HG03378 (cell line): ENCODE data around the gene CABLES1.
"Not testable (repeated sequence)": the region's sequence is repeated elsewhere in the genome, so short reads cannot be mapped to it uniquely, and the experiment has no call there.

Experiments
- ATAC-seq: cut with Tn5 transposase; IDR thresholded peaks from one replicate; pipeline ENCODE4 v1.9.1; 2021; ENCODE audit warnings: mild to moderate bottlenecking, moderate library complexity; ENCODE audit not compliant: unreplicated experiment

Gene CABLES1

DNA sequence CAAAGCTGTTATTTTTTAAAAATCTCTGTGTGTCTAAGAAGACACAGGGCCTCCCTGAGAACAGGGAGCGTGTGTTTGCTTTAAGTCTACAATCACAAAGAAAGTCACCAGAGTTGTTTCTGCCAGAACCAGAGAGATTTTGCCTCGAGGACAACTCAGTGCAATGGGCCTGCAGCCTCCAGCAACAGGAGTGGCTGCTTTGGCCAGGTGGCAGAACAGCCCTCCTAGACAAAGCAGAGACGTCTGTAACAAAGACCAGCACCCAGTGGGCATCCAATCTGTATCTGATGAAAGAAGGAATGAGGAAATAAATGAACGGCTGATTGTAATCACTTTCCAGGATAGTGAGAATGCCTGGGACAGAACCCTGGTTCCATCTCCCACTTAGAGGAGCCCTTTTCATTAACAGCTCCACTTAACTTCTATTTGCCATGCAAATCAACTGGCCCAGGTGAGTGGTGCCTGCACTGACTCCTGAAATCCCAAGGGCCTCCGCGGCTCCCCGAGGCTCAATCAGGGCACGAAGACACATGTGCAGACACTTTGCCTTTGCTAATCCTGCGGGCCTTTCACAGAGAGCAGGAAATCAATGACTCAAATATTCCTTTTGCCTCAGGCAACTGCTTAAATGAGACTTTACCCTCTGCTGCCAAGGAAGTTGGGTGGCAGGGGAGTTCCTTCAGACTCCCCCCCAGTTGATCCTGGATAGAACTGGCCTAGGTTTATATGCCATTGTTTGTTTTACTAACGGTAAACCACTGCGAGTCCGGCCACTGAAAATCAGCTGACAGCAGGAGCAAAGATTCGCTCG is 146.5 kb downstream of the CABLES1 start:
- no peak for ATAC-seq

DNA sequence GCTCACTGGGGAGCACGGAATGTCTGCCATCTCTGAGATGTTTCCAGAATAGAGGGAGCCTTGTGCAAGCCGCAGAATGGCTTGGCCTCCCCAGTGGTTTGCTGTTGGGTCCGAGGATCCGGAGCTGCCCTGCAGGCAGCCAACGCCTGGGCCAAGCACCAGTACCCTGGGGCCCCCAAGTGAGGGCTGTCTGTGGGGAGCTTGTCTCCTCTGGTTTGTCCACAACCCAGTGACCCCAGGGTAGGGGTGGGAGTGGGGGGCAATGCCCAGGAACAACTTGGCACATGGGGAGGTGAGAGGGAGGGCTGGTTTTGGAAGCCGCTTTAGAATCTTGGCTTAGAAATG is 147.1 kb downstream of the CABLES1 start:
- no peak for ATAC-seq

DNA sequence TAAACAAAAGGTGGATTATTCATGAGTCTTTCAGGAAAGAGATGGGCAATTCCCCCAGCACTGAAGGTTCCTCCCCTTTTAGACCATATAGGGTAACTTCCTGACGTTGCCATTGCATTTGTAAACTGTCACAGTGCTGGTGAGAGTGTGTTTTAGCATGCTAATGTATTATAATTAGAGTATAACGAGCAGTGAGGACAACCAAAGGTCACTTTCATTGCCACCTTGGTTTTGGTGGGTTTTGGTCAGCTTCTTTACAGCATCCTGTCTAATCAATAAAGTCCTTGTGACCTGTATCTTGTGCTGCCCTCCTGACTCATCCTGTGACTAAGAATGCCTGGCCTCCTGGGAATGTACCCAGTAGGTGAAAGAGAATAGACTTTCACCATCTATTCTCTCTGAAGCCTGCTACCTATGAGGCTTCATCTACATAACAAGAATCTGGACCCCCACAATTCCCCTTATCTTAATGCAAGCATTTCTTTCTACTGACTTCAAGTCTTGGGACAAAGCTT is 148.7 kb downstream of the CABLES1 start:
- ATAC-seq = peak; percentile 98

DNA sequence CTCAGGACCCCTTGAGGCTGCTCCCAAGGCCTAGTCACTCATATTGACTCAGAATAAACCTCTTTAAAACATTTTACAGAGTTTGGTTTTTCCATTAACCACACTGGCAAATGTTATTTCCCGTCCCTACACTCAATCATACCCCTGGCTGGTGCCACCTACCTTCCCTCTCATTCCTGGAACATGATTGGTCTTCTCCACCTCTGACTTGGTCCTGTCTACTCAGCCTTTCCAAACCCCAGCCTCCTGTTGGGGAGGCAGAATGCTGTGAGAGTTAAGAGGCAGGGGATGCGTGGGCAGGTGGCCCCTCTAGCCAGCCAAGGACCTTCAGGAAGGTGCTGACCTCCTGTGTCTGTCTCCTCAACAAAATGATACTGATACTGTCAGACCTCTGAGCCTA is 149.3 kb downstream of the CABLES1 start:
- ATAC-seq = no peak

DNA sequence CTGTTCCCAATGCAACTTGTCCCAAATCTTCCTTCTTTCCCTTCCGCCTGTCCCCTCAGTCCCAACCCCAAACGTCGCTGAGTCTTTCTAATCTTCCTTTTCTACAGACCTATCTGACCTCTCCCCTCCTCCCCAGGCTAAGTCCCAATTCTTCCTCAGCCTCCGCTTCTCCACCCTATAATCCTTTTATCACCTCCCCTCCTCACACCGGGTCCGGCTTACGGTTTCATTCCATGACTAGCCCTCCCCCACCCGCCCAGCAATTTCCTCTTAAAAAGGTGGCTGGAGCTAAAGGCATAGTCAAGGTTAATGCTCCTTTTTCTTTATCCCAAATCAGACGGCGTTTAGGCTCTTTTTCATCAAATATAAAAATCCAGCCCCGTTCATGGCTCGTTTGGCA is 150.3 kb downstream of the CABLES1 start:
- ATAC-seq = not testable (repeated sequence)

DNA sequence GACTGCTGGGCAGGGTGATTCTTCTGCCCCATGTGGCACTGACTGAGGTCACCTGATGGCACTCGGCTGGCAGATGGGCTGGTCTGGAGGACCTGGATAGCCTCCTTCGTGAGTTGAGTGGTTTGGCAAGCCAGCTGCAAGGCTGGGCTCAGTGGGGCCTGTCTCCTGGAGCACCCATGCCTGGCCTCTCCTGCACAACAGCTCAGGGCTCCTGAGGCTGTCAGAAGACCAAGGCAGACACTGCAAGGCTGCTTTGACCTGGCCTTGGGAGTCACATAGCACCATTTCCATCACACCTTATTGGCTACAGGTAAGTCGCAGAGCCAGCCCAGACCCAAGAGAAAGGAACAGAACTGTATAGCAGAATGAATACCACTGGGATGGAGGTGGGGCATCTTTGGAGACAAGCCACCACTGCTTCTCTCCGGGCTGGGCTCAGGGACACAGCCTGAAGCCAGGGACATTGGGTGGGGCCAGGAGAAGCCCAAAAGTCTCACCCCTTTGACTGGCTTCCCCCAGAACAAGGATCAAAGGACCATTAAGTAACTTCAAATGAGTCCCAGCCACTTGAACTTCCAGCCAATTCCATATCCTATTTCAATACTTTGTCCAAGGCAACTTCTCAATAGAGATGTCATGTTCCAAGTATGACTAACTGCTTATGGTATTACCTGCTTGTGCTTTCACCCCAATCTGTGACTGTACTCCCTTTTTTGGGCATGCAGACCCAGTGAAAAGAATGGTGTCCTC is 156.3 kb downstream of the CABLES1 start:
- ATAC-seq = no peak

DNA sequence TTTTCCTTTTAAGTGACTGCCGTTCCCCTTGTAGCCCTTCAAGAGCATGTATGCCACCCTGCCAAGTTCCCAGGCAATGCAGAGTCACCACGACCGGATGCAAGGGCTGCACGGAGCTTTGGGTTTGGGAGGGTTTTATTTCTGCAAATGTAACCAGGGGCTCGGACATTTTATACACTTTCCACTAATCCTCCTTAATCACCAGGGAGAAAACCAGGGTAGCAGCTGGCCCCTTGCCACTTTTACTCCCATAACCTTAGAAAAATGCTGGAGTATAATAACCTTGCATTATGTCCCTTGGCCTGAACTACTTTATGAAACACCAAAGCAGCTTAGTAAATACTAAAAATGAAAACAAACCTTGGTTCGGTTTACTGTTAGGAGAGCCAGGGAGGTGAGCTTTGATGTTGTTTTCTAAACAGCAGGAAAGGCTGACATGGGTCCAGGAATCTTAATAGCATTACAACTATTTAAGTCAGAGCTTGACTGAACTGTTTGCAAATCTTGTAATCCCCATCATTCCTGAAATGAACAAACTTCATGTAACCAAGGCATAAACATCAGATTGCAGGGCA is 165.0 kb downstream of the CABLES1 start:
- no peak for ATAC-seq

DNA sequence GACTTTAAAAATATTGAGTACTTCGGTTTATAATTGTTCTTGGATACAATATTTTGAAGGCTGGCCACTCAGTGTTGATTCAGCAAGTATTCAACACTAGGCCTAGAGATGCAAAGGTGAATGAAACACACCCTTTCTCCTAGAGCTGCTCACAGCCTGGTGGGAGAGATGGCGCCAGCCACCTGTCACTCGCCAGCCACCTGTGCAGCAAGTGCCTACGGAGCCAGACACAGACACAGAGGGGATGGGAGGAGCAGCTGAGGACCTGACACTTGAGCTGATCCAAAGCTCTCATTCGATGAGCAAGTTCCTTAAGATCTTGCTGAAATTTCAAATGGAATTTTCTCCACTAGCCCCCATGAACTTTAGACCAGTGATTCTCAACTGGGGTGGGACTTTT is 166.7 kb downstream of the CABLES1 start:
- no peak for ATAC-seq

DNA sequence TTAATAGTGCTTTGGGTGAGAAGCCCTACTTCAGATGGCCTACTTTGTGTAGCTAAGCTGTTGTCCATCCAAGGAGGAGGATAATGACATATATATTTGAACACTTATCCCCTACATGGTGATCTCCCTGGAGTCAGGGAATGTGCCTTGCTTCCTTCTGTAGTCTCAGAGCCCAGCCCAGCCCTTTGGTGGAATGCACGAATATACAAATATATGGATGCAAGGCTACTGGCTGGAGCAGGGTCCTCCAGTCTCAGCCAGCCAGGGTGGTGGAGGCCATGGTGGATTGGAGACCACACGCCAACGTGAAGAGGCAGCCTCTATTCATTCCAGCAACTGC is 167.2 kb downstream of the CABLES1 start:
- ATAC-seq = no peak

DNA sequence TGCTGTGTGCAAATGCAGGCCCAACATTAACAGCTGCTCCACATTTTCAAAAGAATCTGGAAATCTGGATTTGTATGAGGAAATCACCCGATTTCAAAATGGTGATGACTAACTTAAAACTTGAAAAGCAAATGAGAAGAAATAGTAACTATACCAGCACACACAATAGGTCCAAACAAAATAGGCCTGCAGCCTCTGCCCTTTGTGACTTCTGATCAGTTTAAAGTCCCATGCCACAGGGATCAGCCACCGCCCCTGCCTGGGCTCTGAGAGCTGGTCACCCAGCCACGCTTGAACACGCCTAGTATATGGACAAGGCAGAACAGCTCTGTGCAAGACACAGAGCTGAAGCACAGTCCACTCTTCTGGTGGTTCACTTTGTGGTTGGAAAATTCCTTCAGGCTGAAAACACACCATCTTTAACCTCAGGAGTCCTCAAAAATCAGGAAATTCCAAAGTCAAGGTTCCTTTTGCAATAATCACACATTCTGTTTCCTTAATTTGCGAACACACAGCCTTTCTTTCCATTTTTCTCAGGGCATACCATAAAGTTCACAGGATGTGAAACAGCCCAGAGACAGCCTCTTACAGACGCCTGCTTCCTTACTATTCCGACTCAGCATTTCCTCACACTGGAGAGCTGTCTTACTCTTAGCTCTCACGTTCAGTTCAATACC is 167.7 kb downstream of the CABLES1 start:
- ATAC-seq = no peak

DNA sequence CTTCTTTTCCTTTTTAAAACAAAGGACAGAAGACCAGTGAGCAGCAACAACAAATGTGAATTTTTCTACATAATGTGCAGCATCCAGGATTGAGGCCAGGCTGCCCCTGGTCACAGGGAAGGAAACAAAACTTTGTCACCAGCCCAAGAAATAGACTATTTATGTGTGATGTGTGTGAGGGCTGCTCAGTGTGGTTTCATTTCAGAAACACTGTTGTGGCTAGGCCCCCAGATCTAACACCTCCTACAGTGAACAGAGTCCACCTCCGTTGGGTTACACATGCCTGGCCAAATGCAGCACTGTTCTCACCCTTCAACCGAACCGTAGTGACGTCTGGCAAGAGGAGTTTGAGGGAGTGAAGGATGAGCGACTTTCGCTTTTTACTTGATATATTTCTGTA is 171.5 kb downstream of the CABLES1 start:
- ATAC-seq = peak; percentile 89

DNA sequence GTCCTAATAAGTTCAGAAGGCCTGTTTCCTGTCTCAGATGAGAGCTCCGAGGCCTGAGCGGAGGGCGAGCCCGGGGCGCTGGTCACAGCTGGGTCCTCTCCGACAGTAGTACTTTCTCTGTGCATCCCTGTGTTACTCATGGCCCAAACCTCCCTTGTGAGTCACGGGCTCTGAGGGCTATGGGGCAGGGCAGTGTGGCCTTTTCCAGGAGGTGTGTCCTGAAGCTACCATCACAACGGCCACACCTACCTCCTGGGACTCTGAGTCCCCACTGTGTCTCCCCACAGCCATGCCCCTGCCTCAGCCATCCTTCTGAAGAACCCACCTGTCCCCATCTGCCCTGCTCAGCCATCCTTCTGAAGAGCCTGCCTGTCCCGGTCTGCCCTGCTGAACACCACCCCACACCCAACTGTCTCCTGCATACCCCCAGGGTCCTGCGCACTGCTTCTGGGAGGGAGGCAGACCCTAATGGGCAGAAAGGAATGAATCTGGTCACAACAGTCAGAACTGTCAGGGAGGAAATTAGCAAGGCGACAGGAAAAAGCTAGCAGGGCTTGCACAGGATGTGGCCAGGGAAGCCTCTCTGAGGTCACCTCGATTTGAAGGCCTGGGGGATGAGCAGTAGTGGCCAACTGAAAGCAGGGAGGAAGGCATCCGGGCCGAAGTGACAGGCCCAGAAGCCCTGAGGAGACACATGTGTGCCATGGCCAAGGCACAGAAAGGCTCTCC is 172.4 kb downstream of the CABLES1 start:
- ATAC-seq = peak; percentile 61
